Inflammatory macrophage treated with lipopolysaccharide for 1 hour (primary cell): ENCODE results near the gene KLHDC1.

Source experiments
- DNase-seq, 2 donors: peaks; one replicate each; pipeline ENCODE4 v3.0.0-alpha.2; 2020 to 2022

KLHDC1 gene

GRCh38 chr14:49796025-49796424, 103.1 kb downstream of the KLHDC1 start:
- no peak for DNase-seq
